Activated T-cell treated with anti-CD3 and anti-CD28 coated beads for 24 hours (primary cell): ENCODE results near the gene USH2A.

ENCODE experiments used
- DNase-seq: peaks from one replicate; pipeline ENCODE4 v3.0.0-alpha.2; 2020; ENCODE audit warnings: low read depth

USH2A gene

GRCh38 chr1:215872658-215873057 is 550.6 kb downstream of the USH2A start:
- no peak for DNase-seq

GRCh38 chr1:215868500-215868899 is 554.7 kb downstream of the USH2A start:
- DNase-seq, result no peak

- no peak for DNase-seq
Observed at GRCh38 chr1:215865060-215865459, 558.2 kb downstream of the USH2A start.

- no peak for DNase-seq
Observed at GRCh38 chr1:215863796-215864195, 559.5 kb downstream of the USH2A start.

- no peak for DNase-seq
Observed at GRCh38 chr1:215860833-215861232, 562.4 kb downstream of the USH2A start.

GRCh38 chr1:215857317-215857716 is 565.9 kb downstream of the USH2A start:
- no peak for DNase-seq

GRCh38 chr1:215845234-215845891 is 577.9 kb downstream of the USH2A start:
- no peak for DNase-seq

- DNase-seq, result no peak
Observed at GRCh38 chr1:215844777-215845176, 578.5 kb downstream of the USH2A start.

- no peak for DNase-seq
Observed at GRCh38 chr1:215844266-215844665, 579.0 kb downstream of the USH2A start.

- no peak for DNase-seq
Observed at GRCh38 chr1:215842905-215843304, 580.3 kb downstream of the USH2A start.

GRCh38 chr1:215835951-215836350 is 587.3 kb downstream of the USH2A start:
- no peak for DNase-seq

- no peak for DNase-seq
Observed at GRCh38 chr1:215833941-215834729, 589.1 kb downstream of the USH2A start.

- DNase-seq, result no peak
Observed at GRCh38 chr1:215830226-215830810, 592.9 kb downstream of the USH2A start.

- no peak for DNase-seq
Observed at GRCh38 chr1:215825056-215825455, 598.2 kb downstream of the USH2A start.

GRCh38 chr1:215824245-215824644 is 599.0 kb downstream of the USH2A start:
- DNase-seq, result no peak

- DNase-seq, result no peak
Observed at GRCh38 chr1:215819114-215819513, 604.1 kb downstream of the USH2A start.

GRCh38 chr1:215807911-215808436 is 615.3 kb downstream of the USH2A start:
- DNase-seq, result no peak

- DNase-seq, result no peak
Observed at GRCh38 chr1:215807218-215807617, 616.0 kb downstream of the USH2A start.

- DNase-seq, result no peak
Observed at GRCh38 chr1:215797859-215798258, 625.4 kb downstream of the USH2A start.

- no peak for DNase-seq
Observed at GRCh38 chr1:215794156-215794555, 629.1 kb downstream of the USH2A start.

GRCh38 chr1:215793180-215793579 is 630.1 kb downstream of the USH2A start:
- DNase-seq, result no peak

GRCh38 chr1:215792446-215792845 is 630.8 kb downstream of the USH2A start:
- no peak for DNase-seq

GRCh38 chr1:215789981-215790380 is 633.3 kb downstream of the USH2A start:
- DNase-seq, result no peak
